Measurements from ENCODE around the gene CCDC116.
"Not testable (repeated sequence)": the region's sequence is repeated elsewhere in the genome, so short reads cannot be mapped to it uniquely, and the experiment has no call there.

CCDC116 gene

DNA sequence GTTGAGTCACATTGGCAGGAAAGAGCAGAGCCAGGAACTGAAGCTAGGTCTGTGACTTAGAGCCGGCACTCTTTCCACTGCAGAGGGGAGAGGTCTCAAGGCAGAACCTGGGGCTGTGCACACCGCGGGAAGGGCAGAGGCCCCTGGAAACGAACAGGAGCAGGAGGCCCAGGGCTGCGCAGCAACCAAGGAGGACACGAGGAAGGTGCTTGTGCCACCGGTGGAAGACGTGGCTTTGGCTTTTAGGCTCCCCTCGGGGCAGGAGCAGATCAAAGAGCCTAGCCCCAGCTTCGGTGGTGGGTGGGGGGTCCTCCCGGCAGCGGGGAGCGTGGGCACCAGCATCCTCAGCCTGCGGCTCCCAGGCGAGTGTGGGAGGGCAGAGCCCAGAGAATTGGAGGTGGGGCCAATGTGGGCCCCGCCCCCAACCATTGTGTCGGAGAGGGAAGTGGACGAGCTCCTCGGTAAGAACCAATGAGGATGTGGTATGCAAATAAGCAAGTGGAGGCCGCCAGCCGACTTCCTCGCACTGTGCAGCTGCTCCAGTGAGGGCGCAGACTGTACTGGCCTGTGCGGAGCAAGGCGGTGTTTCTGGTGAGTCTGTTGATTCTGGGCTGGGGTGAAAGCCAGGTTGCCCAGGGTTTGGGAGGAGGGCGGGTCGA is at the start of gene CCDC116:
Gene CCDC116 (plus strand): TSS at position 524 of the 659 bp plus-strand sequence. CDS start 422 bp downstream, outside the sequence.
- no peak for DNase-seq (ENCODE audit: low spot score)

DNA sequence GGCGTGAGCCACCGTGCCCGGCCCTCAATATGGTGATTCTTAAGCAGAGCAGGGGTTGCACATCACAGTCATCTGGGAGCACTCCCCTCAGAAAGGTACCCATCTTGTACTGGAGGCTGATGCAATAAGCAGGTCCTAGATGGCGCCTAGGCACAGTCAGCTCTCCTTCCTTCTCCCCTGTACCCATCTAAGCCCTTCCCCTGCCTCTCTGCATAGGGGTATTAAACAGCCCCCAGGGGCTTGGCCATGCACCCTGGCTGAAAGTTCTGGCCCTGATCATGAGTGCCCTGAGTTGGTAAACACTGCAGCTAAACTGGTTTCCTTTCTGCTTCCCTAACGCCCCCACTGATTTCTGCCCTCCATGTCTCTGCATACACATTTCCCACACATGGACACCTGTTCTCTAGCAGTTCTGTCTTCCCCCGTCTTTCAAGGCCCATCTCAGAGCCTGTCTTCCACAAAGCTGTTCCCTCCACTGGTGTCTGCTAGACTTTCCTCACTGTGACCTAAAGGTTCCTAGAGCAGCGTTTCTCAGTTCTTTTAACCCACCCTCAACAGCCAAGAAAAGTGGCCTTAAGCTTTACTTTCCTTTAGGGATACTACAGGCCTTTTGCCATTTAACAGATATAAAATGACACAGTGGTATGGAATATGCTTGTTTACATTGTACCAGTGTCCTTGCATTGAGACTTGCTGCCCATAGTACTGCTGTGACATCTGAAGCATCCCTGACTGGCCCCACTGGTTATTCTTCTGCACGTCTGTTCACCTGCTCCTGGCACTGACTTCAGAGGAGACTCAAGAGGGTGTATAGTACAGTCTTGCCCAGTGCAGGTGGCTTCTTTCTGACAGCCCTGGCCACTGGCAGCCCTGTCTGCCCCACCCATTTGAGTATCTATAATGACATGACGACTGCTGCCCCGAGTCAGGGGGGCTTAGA is 49.5 kb upstream of the CCDC116 start:
- no peak for DNase-seq (ENCODE audit: low spot score)

- DNase-seq (ENCODE audit: low spot score) = no peak
These were observed 47.2 kb upstream of the CCDC116 start for GRCh38 chr22:21585389-21585788.

GRCh38 chr22:21587803-21588611 is 44.6 kb upstream of the CCDC116 start:
- DNase-seq (ENCODE audit: low spot score) = peak; percentile 57

DNA sequence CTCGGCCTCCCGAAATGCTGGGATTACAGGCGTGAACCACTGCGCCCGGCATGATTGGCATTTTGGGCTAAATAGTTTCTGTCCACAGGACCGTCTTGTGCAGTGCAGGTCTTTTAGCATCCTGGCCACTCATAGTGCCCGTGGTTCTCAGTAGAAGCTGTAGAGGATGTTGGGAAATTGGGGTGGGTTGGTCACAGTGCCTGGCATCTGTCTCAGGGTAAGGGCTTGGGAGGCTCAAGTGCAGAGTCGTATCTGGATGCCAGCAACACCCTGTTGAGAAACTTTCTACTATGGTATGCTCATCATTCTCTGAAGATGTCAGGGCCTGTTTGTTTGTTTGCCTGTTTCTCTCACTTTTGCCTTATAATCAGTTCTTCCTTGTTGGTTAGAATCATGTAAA is 43.2 kb upstream of the CCDC116 start:
- DNase-seq (ENCODE audit: low spot score) = no peak

DNA sequence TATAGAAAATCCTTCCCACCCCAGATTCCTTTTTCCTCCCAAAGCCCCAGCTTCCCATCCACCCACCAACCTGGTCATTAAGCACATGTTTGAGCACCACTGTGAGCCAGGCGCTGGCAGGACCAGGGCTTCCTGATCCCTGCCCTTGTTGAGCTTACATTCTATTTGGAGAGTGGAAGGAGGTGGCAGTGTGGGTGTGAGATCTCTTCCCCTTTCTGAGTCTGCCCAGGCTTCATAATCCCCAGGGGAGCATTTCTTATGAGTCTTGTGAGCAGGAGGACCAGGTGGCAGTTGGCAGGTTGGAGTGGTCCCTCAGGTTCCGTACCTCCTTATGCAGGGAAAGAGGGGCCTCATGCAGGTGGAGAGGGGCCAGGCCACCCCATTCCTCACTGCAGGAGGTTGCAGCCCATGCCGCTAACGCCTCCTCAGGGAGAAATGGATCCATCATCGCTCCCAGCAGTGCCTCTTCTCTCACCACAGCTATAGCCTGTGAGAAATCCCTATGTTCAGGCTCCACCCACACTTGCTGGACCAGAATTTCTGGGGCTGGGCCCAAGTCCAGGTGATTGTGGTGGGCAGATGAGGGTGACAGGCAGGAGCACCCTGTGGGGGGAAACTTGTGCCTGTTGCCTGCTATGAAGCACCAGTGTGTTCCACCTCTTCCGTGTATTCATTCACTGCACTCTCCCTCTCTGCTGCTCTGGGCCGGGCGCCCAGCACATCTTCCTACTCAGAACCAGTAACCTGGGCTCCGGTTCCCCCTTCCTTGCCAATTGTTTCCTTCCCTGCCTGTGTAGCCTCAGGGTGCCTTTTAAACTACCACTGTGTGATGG is 41.5 kb upstream of the CCDC116 start:
- DNase-seq (ENCODE audit: low spot score) = no peak

- DNase-seq (ENCODE audit: low spot score) = no peak
These were observed 40.9 kb upstream of the CCDC116 start for GRCh38 chr22:21591695-21592094.

GRCh38 chr22:21592422-21592821 is 40.1 kb upstream of the CCDC116 start:
- DNase-seq (ENCODE audit: low spot score) = no peak

GRCh38 chr22:21593406-21594232 is 38.9 kb upstream of the CCDC116 start:
- no peak for DNase-seq (ENCODE audit: low spot score)

GRCh38 chr22:21594865-21595452 is 37.6 kb upstream of the CCDC116 start:
- no peak for DNase-seq (ENCODE audit: low spot score)

GRCh38 chr22:21596356-21597135 is 36.0 kb upstream of the CCDC116 start:
- not testable (repeated sequence) for DNase-seq (ENCODE audit: low spot score)

DNA sequence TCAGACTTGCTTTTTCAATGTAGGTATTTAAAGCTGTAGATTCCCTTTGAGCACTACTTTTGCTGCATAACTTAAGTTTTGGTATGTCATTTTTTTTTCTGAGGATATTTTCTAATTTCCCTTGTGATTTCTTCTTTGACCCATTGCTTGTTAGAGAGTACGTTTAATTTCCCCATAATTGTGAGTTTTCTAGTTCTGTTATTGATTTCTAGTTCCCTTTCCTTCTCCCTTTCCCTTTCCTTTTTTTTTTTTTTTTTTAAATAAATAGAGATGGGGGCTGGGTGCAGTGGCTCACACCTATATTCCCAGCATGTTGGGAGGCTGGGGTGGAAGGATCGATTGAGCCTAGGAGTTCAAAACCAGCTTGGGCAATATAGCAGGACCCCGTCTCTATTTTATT is 34.3 kb upstream of the CCDC116 start:
- no peak for DNase-seq (ENCODE audit: low spot score)

DNA sequence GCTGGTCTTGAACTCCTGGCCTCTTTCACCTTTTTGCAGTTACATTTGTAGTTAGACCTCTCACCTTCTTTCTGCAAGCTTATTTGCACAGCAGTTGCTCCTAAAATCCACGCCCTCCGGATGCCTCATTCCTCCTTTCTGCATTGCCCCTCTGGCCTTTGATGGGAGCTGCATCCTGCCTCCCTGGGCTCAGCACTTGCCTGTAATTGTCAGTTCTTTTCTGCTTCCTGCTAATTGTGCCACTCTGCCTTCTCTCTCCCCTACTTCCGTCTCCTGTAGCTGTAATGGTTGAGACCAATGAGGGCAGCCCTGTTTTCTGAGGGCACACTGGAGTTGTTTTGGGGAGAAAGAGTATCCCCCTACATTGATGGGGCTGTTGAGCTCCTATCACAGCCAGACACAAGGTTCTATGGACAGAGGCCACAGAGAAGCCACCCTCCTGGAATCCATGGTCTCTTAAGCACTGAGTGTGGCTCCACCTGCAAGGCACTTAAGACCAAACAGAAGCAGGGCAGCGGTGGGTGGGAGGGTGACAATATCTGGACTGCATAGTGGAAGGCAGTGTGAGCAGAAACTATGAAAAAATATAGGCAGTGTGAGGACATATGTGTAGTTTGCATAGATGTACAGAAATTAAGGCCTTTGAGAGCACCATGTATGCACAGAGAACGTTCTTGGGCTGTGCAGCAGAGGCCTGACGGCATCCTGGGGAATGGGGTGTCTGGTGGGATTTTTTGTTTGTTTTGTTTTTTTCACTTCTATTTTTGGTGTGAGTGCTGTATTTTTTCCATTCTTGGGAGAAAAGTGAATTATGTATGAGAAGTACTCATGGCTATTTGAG is 33.3 kb upstream of the CCDC116 start:
- DNase-seq (ENCODE audit: low spot score) = no peak

DNA sequence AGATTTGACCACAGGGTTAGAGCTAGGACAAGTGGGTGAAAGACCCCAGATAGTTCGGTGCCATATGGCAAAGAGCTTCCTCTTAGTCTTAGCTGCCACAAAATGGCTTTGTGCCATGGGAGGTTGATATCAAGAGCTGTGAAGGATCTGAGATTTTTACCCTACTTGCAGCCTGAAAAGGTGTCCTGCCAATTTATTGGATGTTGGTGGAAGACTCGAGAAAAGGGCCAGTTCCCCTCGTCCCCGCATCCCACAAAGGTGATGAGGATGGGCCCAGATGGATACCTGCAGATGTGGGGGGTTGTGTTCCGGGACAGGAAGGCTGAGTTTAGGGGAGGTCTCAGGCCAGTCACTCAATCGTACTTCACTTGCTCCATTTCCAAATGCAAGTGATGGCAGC is 30.0 kb upstream of the CCDC116 start:
- no peak for DNase-seq (ENCODE audit: low spot score)

- no peak for DNase-seq (ENCODE audit: low spot score)
These were observed 28.6 kb upstream of the CCDC116 start for GRCh38 chr22:21603973-21604372.

DNA sequence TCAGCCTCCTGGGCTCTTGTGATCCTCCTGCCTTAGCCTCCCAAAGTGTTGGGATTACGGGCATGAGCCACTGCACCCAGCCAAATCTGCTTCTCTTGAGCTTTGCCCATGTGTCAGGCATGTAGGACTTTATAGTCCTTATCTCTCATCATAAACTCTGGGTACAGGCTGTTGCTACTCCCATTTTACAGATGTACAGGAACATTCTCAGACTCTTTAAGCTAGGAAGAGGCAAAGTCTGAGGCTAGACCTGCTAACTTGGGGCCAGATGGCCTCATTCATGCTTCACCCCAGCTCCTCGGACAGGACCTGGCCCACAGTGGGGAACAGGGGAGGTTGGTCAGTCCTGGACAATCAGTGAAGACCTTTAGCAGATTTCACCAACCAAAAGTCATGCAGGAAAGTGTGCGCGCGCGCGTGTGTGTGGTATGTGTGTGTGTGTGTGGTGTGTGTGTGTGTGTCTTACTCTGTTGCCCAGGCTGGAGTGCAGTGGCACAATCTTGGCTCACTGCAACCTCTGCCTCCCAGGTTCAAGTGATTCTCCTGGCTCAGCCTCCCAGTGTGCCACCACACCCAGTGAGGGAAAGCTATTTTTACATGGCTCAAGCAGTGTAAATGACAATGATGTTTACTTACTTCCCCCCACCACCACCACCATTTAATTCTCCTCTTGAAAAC is 26.5 kb upstream of the CCDC116 start:
- DNase-seq (ENCODE audit: low spot score) = no peak

GRCh38 chr22:21606775-21607174 is 25.8 kb upstream of the CCDC116 start:
- DNase-seq (ENCODE audit: low spot score) = no peak
